ENCODE data around the gene MN1.

Gene MN1

GRCh38 chr22:27801616-27802345, at the start of gene MN1:
Gene MN1 (minus strand): TSS chr22:27801756. CDS start chr22:27800543, 1,213 bp downstream.
- DNase-seq, result no peak

GRCh38 chr22:27850000-27850521, 48.5 kb upstream of the MN1 start:
- DNase-seq, result no peak

- DNase-seq, result no peak
These were observed 46.4 kb upstream of the MN1 start for GRCh38 chr22:27848005-27848404.

- no peak for DNase-seq
These were observed 45.4 kb upstream of the MN1 start for GRCh38 chr22:27846910-27847309.

GRCh38 chr22:27846248-27846757, 44.7 kb upstream of the MN1 start:
- no peak for DNase-seq

GRCh38 chr22:27845644-27846043, 44.1 kb upstream of the MN1 start:
- DNase-seq, result no peak

GRCh38 chr22:27844656-27845591, 43.4 kb upstream of the MN1 start:
- DNase-seq, result no peak

- no peak for DNase-seq
These were observed 42.7 kb upstream of the MN1 start for GRCh38 chr22:27844256-27844655.

GRCh38 chr22:27843441-27843840, 41.9 kb upstream of the MN1 start:
- DNase-seq, result no peak

GRCh38 chr22:27842669-27843431, 41.3 kb upstream of the MN1 start:
- DNase-seq, result no peak

GRCh38 chr22:27842201-27842600, 40.6 kb upstream of the MN1 start:
- no peak for DNase-seq

GRCh38 chr22:27840436-27840835, 38.9 kb upstream of the MN1 start:
- DNase-seq, result no peak

GRCh38 chr22:27839057-27839660, 37.6 kb upstream of the MN1 start:
- DNase-seq, result no peak

GRCh38 chr22:27836181-27836580, 34.6 kb upstream of the MN1 start:
- DNase-seq, result no peak

- DNase-seq, result no peak
These were observed 33.9 kb upstream of the MN1 start for GRCh38 chr22:27835446-27835845.

- DNase-seq, result no peak
These were observed 33.0 kb upstream of the MN1 start for GRCh38 chr22:27834364-27835185.

- DNase-seq, result no peak
These were observed 32.2 kb upstream of the MN1 start for GRCh38 chr22:27833803-27834202.

- DNase-seq, result no peak
These were observed 31.1 kb upstream of the MN1 start for GRCh38 chr22:27832606-27833005.

- no peak for DNase-seq
These were observed 28.1 kb upstream of the MN1 start for GRCh38 chr22:27829620-27830019.

- no peak for DNase-seq
These were observed 26.3 kb upstream of the MN1 start for GRCh38 chr22:27827604-27828587.
